Retinal pigment epithelial cell (primary cell): ENCODE results near the gene THOC7.

Experiments used
- DNase-seq: peaks from one replicate; pipeline ENCODE4 v3.0.0-alpha.2; 2010; ENCODE audit warnings: low read depth
- H3K4me3 ChIP-seq: 2 replicates; pipeline ENCODE4 v1.5.1; 2011; ENCODE audit warnings: mild to moderate bottlenecking, low read length, control low read depth, moderate library complexity
- CTCF ChIP-seq: conservative IDR thresholded peaks from 2 replicates; pipeline ENCODE4 v1.5.1; 2011; ENCODE audit warnings: low read depth, low read length, control low read depth, inconsistent platforms

THOC7 gene

DNA sequence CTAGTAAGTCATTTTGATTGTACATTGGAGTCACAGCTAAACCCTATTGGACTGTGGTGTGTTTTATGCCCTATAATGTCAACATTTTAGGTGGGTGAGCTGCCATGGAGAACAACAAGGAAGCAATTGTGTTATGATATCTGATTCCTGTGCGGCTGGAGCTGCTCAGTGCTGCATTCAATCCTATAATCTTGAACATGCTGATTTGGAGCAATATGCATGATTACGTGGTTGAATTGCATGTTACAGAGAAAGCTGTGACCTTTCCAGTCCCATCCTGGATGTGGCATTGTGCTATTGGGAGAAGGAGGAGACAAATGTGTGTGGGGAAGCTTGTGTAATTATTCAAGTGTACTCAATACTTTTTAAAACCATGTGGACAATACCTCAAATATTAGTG is 64.7 kb downstream of the THOC7 start:
- no peak for DNase-seq
- H3K4me3 ChIP-seq = no peak overlapping the region
- TF ChIP-seq CTCF = no peak

- no peak for DNase-seq
- no peak overlapping the region for H3K4me3 ChIP-seq
- no peak for TF ChIP-seq CTCF
Observed at GRCh38 chr3:63798544-63798943, 65.1 kb downstream of the THOC7 start.

- no peak overlapping the region for H3K4me3 ChIP-seq
- TF ChIP-seq CTCF = no peak
- DNase-seq = no peak
Observed at GRCh38 chr3:63795438-63795837, 68.2 kb downstream of the THOC7 start.

- peak; percentile 22 for DNase-seq
- H3K4me3 ChIP-seq = no peak overlapping the region
- peak; percentile 59 for TF ChIP-seq CTCF
Observed at GRCh38 chr3:63791974-63792373, 71.6 kb downstream of the THOC7 start.
